NCI-H187 treated with DMSO at 0.1 percent for 48 hours (cell line): Measurements from ENCODE around the gene PLEKHA1.

Experiments used
- DNase-seq: peaks from one replicate; lab custom pipeline; 2025; lab: John Stamatoyannopoulos, UW

The PLEKHA1 gene

DNA sequence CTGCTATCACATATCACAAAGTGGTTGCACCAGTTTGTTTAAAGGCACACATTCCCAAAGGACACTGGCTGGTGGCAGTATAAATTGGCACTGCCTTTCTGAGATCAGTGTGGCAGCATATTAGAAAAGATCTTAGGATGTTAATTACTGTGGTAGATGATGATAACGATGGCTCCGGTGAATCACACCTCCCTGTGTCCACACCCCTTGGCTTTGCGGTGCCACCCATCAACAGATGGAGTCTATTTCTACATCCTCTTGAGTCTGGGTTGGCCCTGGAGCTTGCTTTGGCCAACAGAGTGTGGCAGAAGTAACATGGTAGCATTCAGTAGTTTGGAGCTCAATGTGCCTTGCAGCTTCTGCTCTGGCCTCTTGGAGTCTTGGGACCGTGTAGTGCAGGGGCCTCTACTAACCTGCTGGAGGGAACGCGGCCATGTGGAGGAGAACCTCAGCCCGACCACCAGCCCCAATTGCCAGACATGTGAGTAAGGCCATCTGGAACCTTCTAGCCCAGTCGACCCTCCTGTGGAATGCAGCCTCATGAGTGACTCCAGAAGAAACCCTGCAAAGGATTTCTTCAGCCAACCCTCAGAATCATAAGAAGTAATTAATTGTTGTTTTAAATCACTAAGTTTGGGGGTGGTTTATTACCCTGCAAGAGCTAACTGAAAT is 27.2 kb upstream of the PLEKHA1 start:
- DNase-seq: no peak

DNA sequence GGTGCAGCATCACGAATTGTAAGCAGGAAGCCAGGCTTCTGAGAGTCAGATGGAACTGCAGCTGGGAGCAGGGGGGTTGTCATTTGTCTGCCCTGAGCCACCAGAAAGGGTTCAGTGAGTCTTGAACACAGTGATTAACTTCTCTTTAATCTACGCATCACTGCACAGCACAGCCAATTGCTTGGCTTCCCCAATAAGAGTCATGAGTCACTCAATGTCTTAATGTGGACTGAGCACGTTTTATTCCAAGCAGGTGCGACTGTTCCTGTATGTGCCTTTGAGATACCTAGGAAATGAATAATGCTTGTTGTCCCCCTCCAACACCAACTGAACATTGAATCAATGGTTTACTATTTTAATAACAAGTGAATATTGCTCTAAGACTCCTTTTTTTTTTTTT is 26.0 kb upstream of the PLEKHA1 start:
- DNase-seq: peak; percentile 7

DNA sequence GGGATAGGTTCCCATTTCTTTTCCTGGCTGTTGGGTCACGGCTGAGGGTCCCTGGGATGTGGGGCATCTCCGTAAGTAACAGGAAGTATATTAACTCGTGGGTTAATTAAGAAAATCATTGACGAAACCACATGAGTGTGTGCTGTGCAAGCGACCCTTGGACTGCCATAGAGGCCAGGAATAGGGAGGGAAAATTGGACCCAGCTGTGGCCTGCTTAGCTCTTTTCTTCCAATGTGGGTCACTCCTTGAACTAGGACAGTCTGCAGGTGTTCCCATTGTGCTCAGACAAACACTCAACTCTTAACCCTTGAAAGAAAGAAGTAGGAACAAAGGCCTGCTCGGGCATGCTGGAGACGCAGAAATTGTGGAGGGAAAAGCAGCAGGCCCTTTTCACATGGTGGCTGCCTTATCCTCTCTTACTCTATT is 25.6 kb upstream of the PLEKHA1 start:
- peak; percentile 36 for DNase-seq

DNA sequence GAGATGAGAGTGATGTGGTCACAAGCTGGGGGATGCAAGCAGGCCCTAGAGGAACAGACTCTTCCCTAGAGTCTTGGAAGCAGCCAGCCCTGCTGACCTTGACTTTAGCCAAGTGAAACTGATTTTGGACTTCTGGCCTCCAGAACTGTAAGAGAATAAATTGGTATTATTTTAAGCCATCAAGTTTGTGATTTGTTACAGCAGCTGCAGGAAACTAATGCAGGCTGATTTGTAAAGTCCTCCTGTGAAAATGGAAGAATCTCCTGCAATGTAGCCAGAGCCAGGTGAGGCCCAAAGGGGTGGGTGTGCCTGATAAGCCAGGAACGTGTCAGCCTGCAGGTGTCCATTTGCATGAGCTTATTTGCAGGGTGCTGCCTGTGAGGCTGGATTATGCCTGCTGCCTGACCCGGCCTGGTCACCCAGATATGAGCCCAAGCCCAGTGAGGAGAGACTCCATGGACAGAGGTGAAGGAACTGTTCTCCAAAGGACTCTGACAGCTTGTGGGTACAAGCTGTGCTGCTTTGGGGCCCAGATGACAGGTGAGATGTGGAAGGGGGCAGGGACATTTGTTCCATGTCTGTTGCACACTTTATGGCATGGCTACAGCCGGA is 24.6 kb upstream of the PLEKHA1 start:
- DNase-seq: no peak

DNA sequence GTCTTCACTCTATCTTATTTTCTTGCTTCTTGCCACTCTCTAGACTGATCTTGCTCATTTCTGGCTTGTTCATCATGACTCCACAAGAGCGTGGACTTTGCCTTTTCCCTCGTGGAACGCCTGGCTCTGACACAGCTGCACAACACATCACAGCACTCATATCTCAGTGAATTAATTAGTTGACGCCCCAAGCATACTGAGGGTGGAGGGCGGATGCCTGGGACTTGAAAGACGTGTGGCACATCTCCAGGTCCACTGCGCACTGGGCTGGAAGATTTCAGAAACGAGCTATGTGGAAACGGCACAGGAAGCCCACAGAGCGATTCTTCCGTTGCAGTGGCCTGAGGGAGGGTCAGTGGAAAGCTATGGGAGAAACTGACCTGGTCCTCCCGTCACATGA is 23.6 kb upstream of the PLEKHA1 start:
- no peak for DNase-seq

DNA sequence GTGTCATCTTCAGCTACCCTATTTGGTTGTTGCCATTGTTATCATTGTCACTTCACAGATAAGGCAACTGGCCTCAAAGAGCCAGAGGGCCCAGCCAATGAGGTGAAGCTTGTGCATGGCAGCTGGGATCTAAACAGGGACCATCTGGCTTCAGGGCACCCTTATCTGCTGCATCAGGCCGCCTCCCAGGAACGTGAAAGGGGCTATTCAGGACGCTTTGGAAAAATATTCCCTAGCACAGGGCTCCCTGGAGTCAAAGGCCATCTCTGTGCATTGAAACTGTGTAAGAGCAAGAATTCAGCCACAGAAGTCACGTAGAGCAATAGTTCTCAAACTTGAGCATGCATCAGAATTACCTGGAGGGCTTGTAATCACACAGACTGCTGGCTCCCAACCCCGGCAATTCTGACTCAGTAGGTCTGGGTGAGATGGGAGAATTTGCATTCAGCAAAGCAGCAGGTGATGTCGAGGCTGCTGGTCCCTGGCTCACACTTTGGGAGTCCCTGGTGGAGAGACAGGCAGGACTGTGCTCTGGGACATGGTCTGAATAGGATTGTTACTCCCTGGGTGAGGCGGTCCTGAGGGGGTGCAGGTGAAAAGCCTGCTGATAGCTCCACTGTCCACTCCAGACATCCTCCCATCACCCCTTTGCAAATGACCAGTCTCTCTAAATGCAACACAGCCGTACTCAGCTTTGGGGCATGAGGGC is 21.5 kb upstream of the PLEKHA1 start:
- DNase-seq: no peak

DNA sequence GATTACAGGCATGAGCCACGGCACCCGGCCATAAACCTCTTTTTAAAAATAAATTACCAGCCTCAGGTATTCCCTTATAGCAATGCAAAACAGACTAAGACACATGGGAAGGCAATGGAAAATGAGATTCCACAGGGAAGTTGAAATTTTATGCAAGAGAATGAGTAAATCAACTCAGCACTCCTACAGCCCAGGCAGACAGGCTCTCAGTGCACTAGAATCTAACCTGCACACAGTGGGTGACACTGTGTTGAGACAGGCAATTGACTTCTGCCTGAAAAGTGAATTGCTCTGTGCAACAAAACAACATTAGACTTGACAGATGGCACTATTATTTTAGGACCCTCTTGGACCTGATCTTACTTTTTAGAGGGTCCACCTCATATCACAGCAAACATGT is 20.1 kb upstream of the PLEKHA1 start:
- no peak for DNase-seq

DNA sequence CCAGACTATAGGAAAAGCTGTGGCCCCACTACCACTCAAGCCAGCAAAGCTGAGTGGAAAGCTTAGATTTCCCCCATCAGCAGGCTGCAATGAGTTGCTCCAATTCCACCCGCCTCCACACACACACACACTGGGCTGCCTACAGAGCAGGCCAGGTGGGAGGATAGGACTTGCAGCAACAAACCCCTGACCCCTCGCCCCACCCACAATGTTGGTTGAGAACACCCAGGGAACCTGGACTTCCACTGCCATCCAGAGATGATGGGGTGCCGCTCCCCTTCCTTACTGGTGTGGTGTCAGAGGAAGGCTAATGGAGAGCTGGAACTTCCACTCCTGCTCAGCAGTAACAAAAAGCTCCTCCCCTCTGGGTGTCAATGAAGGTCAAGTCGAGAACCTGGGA is 16.8 kb upstream of the PLEKHA1 start:
- DNase-seq: no peak

DNA sequence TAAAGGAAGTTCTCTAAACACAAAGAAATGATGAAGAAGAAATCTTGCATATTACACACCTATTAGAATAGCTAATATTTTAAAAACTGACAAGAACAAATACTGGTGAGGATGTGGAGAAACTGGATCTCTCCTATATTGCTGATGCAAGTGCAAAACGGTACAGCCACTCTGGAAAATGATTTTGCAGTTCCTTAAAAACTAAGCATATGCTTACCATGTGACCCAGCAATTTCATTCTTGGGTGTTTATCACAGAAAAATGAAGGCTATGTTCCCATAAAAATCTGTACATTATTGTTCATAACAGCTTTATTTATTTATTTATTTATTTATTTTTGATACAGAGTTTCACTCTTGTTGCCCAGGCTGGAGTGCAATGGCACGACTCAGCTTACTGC is 14.9 kb upstream of the PLEKHA1 start:
- no peak for DNase-seq

DNA sequence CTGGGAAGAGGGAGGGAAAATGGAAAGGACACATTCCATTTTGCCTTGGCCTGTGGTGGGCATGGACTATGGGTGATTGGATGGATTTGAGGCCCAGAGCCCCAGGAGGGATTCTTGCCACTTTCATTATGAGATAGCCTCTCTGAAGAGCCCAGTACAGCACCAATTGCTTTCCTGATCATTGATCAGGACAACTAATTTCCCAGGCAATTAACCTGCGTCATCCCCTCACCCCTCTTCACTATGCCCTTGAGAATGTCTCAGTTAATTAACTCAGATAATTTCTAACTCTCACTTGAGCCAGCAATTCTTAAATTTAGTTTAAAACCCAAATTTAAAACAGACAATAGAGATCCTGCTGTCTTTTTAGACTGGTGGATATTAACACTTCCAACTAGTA is 13.5 kb upstream of the PLEKHA1 start:
- no peak for DNase-seq

DNA sequence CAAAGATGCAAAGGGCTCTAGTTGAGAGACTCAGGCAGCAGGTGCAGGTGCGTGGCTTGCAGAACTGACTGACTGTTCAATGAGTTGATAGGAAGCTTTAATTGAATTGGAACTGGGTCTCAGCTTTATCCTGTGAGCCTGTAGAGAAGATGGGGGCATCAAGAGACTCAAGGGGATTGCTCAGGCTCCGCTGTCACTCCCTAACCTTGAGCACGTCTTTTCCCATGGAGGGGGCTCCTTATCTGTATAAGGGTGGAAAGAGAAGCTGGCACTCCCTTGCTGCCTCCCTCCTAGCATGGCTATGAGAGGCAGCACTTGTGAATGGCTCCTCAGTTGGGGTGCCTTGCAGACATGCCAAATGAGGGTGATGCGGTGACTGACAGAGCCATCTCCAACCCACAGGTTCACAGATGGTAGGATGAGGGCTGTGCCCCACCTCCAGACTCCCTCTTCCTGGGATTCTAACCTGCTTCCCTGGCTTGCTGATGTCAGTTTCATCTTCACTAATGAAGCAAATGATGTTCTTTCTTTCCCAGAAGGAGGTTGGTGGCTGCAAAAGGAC is 12.4 kb upstream of the PLEKHA1 start:
- no peak for DNase-seq

DNA sequence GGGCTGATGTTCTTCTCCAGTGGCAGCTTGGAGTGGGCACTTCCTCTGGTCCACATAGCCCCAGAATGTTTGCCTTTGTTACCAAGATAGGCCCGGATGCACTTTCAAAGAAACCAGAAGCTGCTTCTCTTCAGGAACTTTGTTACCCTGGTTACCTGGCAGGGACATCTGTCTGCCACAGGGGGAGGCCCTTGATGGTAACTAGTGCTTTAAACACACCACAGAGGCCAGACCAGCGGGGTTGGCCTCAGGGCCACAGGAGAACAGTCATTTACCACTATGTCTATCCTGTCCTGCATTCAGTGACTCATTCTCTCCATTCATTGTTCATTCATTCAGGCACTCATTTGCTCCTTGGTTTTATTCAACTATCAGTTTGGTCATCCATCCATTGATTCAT is 11.9 kb upstream of the PLEKHA1 start:
- DNase-seq: no peak

DNA sequence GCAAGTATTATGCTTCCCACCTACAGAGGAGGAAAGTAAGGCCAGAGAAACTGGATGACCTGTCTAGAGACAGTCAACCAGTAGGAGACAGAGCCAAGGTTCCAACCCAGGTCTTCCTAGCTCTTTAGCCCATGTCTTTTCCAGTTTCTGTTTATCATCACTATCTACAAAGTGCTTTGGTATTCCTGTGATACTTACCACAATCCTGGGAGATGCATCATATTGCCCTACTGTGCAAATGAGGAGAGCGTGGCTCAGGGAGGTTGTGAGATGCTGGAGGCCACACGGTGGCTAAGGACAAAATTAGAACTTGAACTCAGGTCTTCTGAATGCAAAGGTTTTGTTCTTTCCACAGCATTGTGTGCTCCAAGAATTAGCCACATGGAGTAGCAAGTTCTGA is 11.2 kb upstream of the PLEKHA1 start:
- DNase-seq: no peak

DNA sequence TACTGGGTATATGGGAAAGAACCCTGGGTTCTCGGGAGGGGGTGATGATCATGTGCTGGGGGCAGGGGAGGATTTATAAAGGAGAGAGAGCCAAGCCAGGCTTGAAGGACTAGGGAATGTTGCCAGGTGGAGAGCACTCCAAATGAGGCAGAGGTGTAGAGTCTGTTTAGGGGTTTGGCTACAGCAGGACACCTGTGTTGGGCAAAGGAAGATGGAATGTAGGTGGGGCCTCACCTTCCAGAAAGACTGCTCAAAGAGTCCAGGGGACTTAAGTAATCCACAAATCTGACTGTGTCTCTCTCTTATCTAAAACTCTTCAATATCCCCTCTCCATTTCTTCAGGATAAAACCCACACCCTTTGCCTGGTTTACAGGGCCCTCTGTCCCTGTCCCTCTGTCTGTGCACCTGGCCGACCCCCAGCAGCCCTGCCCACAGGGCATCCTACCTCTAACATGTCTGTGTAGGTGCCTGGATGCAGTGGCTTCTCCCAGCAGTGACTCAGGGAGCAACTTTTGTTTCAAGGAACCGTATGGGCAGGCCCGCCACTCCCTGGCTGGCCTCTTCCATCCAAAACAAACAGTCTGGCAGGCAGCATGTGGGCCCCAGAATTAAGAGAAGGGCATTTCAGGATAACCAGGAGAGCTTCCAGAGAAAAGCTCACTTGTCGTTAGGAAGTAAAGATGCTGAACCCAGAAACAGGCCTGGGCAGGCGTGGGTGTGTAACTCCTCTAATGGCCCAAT is 10.6 kb upstream of the PLEKHA1 start:
- no peak for DNase-seq

DNA sequence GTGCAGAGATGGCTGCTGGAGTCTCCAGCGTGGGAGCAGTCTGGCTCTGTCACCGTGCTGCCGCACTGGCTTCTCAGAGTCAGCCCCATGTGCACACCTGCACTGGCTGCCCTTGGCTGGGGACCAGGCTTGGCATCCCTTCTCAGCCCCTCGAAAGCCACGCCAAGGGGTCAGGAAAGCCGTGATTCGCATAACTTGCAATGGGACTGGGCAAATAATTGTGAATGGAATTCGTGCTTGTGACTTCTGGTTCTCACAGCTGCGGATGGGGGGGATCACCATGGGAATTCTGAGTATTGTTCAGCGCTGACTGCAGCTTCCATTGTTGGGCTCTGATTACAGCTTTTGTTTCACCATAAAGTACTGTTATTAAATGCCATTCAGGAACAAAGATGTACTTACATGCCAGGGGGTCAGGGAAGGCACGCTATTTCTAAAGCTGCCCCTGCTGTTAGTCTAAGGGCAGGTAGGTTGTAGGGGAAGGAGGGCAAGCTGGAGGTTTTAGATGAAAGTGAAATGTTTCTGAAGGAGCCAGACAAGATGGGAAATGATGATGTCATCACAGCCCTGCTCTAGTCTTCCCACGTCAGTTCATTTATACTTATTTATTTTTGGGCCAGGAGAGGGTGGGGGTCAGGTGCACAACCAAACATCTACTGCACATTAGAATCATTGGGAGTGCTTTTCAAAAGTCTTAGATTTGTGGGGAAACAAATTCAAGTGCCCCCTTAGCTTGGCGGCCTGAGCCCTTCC is 5.8 kb upstream of the PLEKHA1 start:
- no peak for DNase-seq

DNA sequence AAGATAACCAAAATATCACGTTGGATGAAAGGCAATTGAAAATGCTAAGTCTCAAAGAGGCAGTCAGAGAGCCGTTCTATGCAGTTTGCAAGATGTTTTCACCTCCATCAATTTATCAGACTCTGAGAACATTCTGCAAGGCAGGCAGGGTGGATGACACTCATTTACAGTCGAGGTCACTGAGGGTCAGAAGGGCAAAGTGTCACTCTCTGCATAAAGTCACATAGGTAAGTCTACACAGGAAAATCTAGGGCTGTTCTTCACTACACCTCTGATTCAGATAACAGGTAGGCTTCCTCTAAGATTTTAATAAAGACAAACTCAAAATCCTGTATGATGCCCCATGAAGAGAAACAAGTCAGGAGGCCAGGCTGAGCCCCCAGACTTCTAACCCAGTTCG is 1.4 kb upstream of the PLEKHA1 start:
- DNase-seq: no peak

DNA sequence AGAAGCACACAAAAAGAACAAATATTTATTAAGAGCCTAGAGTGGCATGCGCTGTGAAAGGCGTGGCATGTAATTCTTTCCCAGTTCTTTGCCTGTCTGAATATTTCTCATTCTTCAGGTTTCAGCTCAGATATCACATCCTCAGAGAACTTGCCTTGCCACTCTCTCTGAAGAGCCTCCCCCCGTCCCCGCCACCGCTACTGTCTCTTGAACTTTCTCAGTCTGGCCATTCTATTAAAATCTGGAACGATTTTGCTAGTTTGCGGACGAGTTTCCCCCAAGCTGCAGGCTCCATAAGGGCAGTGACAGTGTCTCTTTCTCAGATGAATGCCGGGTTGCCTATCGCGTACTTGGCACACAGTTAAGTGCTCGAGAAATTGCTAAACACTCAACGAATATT is 787 bp upstream of the PLEKHA1 start:
- DNase-seq: no peak

DNA sequence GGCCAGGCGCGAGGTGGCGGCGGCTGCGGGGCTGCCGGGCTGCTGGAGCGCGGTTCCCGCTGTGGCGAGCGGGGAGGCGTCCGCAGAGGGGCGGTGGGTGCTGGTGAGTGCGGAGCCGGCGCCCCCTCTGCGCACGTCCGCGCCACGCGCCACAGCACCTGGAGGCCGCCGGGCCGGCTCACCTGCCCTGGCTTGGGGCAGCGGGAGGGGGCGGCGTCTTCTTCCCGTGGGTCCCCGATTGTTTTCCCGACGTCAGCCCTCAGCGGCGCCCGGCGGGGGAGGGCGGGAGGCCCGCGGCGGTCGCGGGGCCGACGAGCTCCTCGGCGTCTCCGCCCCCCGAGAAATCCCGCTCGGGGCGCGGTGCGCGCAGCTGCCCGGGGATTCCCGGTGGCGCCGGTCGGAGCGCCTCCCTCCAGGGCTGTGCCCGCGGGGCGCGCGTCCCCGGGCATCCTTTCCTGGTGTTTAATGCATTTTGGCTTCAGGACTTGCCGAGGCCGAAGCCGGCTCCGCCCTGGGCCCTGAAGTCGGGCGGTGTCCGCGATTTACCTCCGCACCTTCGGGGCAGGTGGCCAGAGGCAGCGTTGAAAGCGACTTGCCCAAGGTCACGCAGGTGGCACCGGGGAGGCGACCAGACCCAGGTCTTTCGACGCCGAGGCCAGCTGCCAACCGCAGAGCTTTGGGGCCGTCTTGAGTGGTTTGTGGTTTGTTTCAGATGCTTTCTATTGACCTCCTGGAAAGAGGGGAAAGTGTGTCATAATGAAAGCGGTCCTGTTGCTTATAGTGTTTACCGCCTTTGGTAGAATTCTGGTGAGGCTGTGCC is 561 bp downstream of the PLEKHA1 start:
- DNase-seq: no peak

DNA sequence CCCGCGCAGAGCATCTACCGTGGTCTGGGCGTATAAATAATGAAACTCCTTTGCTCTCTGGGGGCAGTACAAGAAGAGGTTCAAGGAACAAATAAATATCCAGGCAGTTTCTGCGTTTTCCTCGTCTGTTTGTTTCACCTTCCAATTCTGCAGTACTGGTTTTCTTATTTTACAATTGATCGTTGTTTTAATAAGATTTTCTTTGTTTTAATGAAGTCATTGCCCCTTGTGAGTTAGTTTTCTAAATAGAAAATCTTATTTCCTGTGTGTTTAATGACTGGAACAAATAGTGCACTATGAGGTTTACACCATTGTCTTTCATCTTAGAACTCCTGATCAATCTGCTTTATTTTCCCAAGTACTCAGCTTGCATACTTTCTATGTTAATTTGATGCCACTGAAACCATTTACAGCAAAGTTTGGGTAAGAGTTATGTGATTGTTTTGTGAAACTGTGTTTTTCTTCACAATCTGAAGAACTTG is 1.2 kb downstream of the PLEKHA1 start:
- no peak for DNase-seq

DNA sequence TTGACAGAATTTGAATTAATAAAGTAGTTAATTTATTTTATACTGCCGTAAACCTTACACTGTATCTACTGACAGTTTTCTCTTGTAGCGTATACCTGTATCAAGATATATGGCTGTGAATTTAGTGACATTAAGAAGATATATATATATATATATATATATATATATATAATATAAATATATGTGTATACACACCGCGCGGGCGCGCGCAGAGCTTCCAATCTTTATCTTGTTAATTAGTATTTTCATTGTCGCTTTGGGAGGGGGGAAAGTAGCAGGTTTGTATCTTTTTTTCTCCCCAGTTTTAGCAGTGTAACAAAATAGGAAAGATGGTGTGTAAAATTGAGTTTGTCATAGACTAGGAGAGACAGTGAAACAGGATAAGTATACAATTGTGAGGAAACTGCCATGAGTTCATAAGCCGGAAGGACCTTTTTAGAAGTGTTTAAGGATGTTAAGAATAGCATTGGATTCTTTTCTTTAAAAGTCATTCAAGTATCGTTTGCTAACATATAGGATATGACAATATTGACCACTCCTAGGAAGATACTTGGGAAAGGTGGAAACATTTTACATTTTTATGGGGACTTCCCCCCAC is 2.0 kb downstream of the PLEKHA1 start:
- no peak for DNase-seq
